ENCODE measurements around the gene TCEAL3.

GRCh38 chrX:103629318-103630170 is 21.8 kb downstream of the TCEAL3 start:
- no peak for TF ChIP-seq GATA3 (IDR thresholded peaks at IDR 0.05; ENCODE audit: low read depth, low read length)
- no peak for TF ChIP-seq GATA2 (IDR thresholded peaks at IDR 0.05; ENCODE audit: low read depth, low read length)

Data from SH-SY5Y (cell line).